Left ventricle myocardium superior (tissue), 1 donor: ENCODE data around the gene SNX14. TPM values are rescaled to one million over a fixed set of nuclear protein-coding genes. Genes with fewer than 3 reads are reported as not detected.
"Not testable (repeated sequence)": the region's sequence is repeated elsewhere in the genome, so short reads cannot be mapped to it uniquely, and the experiment has no call there.

Experiments
- ATAC-seq: fragments of 200-7000 bp; cut with Tn5 transposase; one replicate; pipeline ENCODE4 v1.9.1; 2020; ENCODE audit warnings: mild to moderate bottlenecking, moderate library complexity
- DNase-seq: peaks from one replicate; pipeline ENCODE4 v3.0.0-alpha.2; 2020
- intact Hi-C: fragments of 100-400 bp; cut with micrococcal nuclease; formaldehyde crosslinking; loops from one replicate; pipeline ENCODE4 v1.11.0; 2022
- total RNA-seq: library from RNA; stranded (reverse); fragmentation: NEBNext Ultra II Directional; extraction: Animal tissue kit (Norgen Biotek cat#: 25700); gene quantifications from one replicate; pipeline ENCODE4 v1.2.1, GENCODE V29; 2021
- donor health status: DM: no; HTN: yes; CAD: no; lungs with severe emphysema.

The SNX14 gene
- total RNA-seq, 1 donor from 2014 or later: 28.8 TPM

DNA sequence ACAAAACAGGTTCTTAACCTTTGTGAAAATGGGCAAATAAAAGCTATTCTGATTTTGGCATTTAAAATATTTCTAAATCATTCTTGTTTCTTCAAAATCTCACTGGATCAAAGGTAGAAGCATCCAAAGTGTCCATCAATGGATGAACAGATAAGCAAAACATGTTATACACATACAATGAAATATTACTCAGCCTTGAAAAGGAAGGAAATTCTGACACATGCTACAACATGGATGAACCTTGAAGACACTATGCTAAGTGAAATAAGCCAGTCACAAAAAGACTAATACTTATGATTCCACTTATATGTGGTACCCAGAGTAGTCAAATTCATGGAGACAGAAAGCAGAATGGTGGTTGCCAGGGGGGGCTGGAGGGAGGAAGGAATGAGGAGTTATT, 45.9 kb downstream of the SNX14 start:
- no peak for ATAC-seq
- intact Hi-C loops: no loop called here
- DNase-seq: no peak

DNA sequence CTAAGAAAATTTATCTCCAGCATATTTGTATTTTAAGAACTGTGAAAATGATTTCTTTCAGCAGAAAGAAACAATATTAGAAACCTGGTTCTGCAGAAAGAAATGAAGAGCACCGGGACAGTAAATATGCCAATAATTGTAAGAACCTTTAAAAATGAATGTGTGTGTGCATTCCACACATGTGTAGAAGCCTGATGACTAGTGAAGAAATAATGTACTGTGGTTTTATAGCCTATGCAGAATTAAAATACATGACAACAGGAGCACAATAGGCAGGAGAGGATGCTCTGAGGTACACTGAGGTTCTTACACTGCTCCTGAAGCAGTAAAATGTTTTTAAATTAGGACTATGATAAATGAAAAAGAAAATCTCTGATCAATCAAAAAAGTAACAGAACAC, 48.9 kb downstream of the SNX14 start:
- no peak for DNase-seq
- intact Hi-C loops: no loop called here
- no peak for ATAC-seq

DNA sequence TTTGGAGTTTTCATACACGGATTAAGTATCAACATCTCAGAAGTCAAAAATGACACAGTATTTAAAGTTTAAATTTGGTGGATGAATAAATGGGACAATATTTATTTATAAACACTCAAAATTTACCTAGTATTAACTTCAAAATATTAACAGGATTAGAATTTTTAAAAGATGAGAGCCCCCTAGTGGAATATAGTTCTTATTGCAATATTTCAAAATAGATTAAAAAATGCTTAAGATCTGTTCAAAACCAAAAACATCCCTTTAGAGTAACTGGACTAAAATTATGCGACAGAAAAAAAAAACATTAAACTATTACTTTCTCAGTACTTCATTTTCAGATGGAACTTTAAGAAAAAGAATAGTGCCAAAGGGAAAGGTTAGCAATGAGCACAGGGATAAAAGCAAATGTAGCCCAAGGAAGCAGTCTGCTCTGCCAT, 56.6 kb downstream of the SNX14 start:
- intact Hi-C loops: no loop called here
- no peak for DNase-seq
- no peak for ATAC-seq

DNA sequence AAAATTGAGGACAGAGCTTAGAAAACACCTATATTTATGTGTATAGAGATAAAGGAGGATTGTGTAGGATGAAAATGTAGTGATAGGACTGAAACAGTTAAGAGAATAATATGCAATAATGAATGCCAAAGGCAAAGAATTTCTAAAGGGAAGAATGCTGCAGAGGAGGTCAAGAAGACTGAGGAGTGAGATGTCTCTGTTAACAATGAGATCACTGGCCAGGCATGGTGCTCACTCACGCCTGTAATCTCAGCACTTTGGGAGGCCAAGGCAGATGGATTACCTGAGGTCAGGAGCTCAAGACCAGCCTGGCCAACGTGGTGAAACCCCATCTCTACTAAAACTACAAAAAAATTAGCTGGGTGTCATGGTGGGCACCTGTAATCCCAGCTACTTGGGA, 69.4 kb downstream of the SNX14 start:
- intact Hi-C loops, DNase-seq, ATAC-seq: not testable (repeated sequence)

DNA sequence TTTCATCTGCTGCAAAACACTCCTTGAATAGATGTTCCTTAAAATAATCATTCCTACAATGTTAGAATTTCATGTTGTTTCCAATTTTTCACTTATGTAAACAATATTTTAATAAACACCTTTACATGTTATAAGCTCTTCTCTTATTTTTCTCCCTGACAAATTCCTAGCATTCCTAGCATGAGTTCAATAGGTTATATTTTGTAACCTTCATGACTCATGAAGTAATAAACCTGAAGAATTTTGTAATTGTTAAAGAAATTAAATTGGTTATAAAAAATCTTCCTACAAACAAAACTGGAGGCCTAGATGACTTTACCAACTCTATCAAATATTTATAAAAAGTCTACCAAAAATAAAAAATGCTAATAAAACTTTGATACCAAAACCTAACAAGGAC, 77.5 kb downstream of the SNX14 start:
- intact Hi-C loops: no loop called here
- DNase-seq: no peak

DNA sequence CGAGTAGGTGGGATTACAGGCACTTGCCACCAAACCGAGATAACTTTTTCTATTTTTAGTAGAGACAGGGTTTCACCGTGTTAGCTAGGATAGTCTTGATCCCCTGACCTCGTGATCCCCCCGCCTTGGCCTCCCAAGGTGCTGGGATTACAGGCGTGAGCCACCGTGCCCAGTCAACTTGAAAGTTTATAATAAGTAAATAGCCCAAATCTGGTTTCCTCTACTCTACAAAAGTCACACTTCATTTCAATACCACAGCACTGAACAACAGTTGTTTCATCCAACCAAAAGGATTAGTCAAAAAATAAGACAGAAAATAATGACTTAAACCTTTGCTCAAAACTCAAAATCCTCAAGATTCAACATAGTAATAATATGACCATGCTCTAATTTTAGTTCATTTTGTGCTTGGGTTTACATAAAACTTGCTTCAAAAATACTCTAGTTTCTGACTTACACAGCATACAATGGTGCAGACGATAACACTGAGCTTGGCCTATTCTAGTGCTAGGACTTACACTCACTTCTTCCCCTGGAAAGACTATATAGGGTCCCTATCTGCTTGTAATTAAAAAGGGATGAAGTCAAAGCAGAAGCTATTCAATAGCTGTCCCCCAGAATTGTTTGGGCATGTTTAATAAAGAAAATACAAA, 87.1 kb downstream of the SNX14 start:
- intact Hi-C loops: no loop called here
- no peak for ATAC-seq
- DNase-seq: no peak

More for the DNA sequence above, 77.5 kb downstream of the SNX14 start:
- ATAC-seq: no peak

DNA sequence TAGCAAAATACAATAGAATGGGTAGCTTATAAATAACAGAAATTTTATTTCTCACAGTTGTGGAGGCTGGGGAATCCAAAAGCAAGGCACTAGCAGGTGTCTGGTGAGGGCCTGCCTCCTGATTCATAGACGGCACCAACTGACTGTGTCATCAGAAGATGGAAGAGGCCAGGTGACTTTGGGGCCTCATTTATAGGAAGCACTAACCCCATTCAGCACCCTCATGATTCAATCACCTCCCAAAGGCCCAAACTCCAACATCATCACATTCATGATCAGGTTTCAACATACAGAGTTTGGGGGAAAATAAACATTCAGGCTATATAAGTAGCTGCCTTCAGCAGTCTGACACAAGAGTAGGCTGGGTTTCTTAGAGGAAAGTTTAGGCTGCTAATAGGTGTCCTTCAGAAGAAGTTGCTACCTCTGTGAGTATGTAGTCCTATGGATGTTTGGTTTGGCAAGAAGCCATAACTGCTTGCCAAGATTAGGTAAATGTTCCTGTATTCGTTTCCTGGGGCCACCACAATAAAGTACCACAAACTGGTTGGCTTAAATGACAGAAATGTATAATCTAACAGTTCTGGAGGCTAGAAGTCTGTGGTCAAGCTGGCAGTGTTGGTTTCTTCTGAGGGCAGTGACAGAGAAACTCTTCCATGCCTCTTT, 94.9 kb downstream of the SNX14 start:
- intact Hi-C loops: no loop called here
- DNase-seq (no peak), ATAC-seq (no peak)

DNA sequence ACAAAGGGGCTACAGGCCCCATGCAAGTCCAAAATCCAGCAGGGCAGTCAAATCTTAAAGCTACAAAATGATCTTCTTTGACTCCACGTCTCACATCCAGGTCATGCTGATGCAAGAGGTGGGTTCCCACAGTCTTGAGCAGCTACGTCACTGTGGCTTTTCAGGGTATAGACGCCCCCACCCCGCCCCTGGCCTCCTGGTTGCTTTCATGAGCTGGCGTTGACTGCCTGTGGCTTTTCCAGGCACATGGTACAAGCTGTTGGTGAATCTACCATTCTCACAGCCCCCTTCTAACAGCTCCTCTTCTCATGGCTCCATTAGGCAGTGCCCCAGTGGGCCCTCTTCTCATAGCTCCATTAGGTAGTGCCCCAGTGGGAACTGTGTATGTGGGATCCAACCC, 96.8 kb downstream of the SNX14 start:
- no peak for DNase-seq
- intact Hi-C loops: no loop called here

DNA sequence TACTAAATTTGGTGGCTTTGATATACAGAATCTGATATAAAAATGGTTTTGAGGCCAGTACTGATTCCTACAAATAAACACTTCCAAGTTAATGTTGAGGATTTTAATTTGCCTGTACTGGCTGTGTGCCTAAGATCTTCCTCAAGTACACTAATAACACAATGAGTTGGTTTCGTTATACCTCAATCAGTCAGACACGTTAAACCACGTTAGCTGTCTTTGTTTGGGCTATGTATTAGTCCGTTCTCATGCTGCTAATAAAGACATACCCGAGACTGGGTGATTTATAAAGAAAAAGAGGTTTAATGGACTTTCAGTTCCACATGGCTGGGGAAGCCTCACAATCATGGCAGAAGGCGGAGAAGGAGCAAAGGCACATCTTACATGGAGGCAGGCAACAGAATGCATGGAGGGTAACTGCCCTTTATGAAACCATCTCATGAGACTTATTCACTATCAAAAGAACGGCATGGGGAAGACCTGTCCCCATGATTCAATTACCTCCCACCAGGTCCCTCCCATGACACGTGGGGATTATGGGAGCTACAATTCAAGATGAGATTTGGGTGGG, 97.6 kb downstream of the SNX14 start:
- intact Hi-C loops: no loop called here

More for the DNA sequence above, 96.8 kb downstream of the SNX14 start:
- no peak for ATAC-seq

DNA sequence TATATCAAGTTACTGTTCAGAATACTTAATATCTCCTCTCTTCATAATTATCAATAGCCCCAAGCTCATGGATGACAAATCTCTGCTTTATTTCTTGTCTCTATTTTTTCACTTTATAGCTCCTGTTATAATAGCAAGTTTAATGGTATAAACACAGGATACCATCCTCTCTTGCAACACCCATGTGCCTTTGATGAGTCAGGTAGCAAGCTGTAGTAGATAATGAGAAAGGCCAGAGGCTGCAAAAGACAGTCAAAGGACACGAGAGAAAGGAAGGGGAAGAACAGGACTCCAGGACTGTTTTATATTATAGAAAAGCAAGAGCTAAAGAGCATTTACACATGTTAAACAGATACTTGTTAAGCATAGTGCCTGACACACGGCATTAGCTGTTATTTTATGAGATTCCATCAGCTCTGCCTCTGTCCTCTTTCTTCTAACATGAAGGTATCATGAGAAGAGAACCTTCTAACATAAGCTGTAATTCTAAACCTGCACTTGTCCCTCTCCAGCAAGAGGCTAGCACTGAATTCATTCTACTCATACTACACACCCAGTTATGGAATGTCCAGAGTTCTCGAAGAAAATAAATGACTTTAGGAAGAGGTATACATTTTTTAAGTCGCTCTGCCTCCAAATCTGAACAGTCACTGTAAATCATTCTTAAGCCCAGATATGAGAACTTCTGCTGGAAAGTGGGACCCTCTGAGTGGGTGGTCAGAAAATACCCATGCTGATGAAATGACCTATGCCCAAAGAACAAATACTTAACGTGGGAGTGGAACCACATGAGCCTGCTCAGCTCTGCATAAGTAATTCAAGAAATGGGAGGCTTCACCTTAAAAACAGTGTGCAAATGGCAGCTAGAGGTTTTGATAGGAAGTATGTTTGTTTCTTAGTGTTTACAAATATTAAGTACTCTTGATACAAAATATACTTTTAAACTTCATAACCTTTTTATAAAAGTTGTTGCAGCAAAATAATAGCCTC, 98.8 kb downstream of the SNX14 start:
- intact Hi-C loops: no loop called here
- ATAC-seq (no peak), DNase-seq (no peak)

More for the DNA sequence above, 97.6 kb downstream of the SNX14 start:
- DNase-seq (no peak), ATAC-seq (no peak)

DNA sequence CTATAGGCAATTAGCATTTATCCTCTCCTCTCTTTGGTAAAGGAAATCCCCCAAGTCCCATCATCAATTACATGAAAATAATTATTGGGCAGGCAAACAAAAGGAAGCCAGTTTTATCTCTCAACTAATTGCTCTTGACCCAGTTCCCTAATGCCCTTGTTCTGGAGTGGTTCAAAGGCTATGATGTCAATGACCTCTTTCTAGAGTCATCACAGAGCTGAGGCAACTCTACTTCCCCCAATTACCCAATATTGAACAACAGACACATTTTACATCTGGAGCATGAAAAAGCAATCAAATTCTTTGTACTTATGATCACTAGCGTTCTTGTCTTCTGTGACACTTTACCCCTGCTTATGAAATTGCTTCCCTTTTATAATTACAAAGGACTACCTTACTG, 100.3 kb downstream of the SNX14 start:
- intact Hi-C loops: no loop called here
- DNase-seq (no peak), ATAC-seq (no peak)

DNA sequence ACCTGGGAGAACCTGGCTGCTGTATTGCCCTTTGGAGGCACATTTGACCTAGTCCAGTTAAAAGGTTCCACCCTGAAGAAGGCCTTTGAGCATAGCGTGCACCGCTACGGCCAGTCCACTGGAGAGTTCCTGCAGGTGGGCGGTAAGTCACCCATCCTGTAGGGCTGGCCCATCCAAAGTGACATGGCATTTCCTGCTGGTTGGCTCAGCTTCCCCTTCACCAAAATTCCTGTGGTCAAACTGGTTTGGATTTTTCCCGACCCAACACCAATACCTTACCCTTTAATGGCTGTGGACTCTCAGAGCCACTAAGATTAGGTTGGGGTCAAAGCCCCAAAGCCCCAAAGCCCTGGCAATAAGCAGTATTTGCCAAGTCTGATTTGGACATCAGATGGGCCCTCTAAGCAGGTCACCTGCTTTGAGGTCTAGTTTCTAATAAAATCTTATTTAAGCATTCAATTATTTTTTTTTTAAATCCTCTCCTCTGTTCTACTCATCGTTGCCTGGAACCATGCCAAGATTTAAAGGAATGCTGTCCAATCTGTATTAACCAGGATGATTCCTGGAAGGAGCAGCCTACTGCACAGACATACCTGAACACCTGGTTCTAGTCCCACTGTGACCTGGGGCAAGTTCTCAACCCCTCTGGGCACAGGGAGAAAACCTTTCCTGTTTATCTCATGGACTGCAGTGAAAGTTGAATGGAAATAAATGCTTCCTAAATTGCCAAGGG, 103.0 kb downstream of the SNX14 start:
- intact Hi-C loops: no loop called here
- no peak for DNase-seq
- no peak for ATAC-seq

DNA sequence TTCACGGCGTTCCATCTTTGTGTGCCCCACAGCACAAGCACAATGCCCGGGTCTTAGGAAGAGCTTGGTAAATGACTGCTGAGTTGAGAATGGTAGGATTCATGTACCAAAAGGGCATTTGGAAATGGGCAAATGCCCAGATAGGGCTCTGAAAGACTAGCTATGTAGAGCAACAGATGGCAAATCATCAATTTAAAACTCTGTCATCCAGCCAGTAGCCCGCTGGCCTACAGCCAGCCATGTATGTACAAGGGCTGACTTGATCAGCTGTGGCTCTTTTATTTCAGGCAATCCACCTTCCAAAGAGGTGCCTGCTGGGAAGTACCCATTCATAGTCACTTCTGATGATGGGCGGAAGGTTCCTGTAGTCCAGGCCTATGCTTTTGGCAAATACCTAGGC, 108.7 kb downstream of the SNX14 start:
- DNase-seq (no peak), ATAC-seq (no peak)
- intact Hi-C loops: no loop called here

DNA sequence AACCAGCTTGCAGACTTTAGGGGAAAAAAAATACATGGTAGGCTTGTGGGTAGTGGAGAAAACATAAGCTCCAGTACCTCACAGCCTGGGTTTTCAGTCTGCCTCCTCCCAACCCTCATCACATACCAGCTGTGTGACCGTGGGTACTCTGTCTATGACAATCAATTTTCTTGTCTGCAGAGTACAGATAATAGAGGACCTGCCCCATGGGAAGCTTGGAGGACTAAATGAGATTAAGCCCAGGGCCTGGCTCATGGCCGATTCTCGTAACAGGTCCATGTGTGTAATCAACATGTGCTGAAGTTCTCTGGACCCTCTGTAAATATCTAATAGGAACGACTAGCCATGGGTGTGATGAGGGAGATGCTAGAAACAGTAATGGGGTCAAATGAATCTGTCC, 109.8 kb downstream of the SNX14 start:
- no peak for ATAC-seq
- intact Hi-C loops: loop anchor here (2.0 kb wide), 1 partner anchor 129 kb away; no protein-coding TSS in a partner anchor
- no peak for DNase-seq

DNA sequence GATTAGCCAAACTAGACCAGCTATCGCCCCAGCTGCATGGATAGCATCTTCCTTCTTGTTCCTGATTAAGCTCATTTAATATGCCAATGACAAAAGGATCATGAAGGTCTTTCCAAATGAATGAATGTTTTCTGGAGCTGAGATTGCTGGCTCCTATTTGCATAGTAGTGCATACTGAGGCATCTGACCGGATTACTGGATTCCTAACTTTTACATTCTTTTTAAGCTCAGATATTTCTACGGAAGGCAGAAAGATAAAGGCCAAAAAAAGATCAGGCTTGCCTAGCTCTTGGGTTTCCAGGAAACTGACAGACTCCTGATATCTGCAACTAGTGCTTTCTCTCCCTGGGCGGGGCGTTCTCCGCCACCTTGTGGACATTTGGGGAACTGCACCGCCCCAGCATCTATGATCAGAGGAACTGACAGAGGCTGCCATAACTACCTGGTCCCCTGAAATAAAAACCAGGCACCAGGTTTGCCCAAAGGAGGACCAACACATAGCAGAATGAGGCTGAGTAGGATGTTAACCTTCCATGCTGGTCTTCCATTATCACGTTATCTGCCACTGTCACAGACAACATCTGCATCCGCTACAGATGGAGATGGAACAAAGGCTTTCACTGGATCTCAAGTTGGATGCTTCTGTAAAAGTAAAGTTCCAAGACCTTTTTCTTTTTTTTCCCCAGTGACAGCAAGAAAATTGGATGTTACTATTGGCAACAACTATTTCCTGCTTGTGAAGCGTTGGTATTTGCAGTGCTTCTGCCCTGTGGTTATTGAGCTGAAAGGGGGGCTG, 110.6 kb downstream of the SNX14 start:
- DNase-seq (peak; percentile 87), ATAC-seq (peak; percentile 93)
- intact Hi-C loops: loop anchor here (2.0 kb wide), 1 partner anchor 128 kb away; no protein-coding TSS in a partner anchor

DNA sequence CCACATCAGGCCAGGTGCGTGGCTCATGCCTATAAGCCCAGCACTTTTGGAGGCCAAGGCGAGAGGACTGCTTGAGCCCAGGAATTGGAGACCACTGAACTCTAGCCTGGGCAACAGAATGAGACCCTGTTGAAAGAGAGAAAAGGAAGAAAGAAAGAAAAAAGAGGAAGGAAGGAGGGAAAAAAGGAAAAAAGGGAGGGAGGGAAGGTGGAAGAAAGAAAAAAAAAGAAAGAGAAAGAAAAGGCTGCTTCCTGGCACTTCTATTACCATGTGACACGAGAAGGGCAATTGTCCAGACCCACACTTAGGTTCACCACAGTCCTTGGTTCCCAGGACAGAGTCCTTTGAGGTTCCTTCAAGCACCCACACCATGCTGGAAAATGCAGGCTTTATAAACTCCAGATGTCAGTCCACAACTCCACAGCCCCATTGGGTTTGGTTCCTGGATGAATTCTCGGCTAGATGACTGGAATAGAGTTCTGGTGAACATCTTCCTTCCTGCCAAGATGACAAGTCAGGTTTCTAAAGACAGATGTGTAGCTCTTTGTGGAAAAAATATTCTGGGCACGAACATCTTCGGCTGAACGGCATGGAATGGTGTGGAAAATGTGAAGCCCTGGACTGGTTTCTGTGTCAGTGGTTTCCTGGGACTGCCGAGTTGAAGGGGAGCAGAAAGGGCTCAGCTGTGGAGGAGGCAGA, 111.3 kb downstream of the SNX14 start:
- DNase-seq: no peak
- intact Hi-C loops: loop anchor here (2.0 kb wide), 1 partner anchor 128 kb away; no protein-coding TSS in a partner anchor
- ATAC-seq: peak; percentile 76

DNA sequence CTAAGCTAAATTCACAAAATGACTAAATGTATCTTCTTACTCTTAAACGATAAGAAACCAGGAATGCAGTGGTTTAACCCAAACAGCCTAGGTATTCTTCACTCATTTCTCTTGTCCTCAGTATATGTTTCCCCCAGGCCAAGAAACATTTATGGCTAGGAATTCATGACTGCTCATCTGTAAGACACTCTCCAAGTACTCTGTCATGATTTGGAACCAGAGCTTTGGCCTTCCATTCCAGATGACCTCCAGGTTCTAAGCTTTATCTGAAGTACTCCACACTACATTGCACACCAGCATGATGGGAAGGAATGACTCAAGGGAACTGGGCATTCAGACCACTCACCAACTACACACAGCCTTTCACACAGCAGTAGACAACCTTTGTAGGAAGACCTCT, 114.5 kb downstream of the SNX14 start:
- intact Hi-C loops: no loop called here
- no peak for ATAC-seq
- no peak for DNase-seq
